SJCRH30 (cell line): Measurements from ENCODE around the gene OR2V2. TPM values are rescaled to one million over a fixed set of nuclear protein-coding genes. Genes with fewer than 3 reads are reported as not detected.

ENCODE experiments used
- DNase-seq, 2 experiments: peaks; one replicate each; pipeline ENCODE4 v3.0.0-alpha.2; 2015 to 2020
- H3K27ac ChIP-seq: fragments of 250-450 bp; sonication (Bioruptor Pico); 2 replicates; pipeline ENCODE4 v1.5.1; 2020; ENCODE audit warnings: mild to moderate bottlenecking, moderate library complexity
- H3K27me3 ChIP-seq: fragments of 250-450 bp; sonication (Bioruptor Pico); 2 replicates; pipeline ENCODE4 v1.5.1; 2020; ENCODE audit warnings: mild to moderate bottlenecking, moderate library complexity
- H3K36me3 ChIP-seq: fragments of 250-450 bp; sonication (Bioruptor Pico); 2 replicates; pipeline ENCODE4 v1.5.1; 2020; ENCODE audit warnings: mild to moderate bottlenecking, moderate library complexity
- H3K4me1 ChIP-seq: fragments of 250-450 bp; sonication (Bioruptor Pico); 2 replicates; pipeline ENCODE4 v1.5.1; 2020; ENCODE audit warnings: mild to moderate bottlenecking, moderate library complexity
- H3K4me3 ChIP-seq: fragments of 250-450 bp; sonication (Bioruptor Pico); 2 replicates; pipeline ENCODE4 v1.5.1; 2020; ENCODE audit warnings: mild to moderate bottlenecking, moderate library complexity
- H3K9me3 ChIP-seq: fragments of 250-450 bp; sonication (Bioruptor Pico); replicated peaks from 2 replicates; pipeline ENCODE4 v1.5.1; 2020; ENCODE audit warnings: mild to moderate bottlenecking, moderate library complexity
- total RNA-seq: library from RNA; depleted of rRNA; stranded (reverse); fragments of >200 nt; shearing (Covaris generic); gene quantifications from 2 replicates; pipeline ENCODE4 v1.2.3, GENCODE V29; 2014

OR2V2 gene
- total RNA-seq, 1 experiment from 2014 or later: not detected

GRCh38 chr5:181182651-181183050 lies 35.3 kb downstream of the OR2V2 start:
- Histone ChIP-seq H3K27ac (no peak overlapping the region), H3K27me3 (peaks cover 2% of the 10 kb centered on the region; the same call in 1 of the 2 replicates), H3K36me3 (no peaks in the 10 kb centered on the region), H3K4me1 (peaks cover 3% of the 10 kb centered on the region), H3K9me3 (no peaks in the 10 kb centered on the region), H3K4me3 (no peak overlapping the region)
- DNase-seq: no peak

GRCh38 chr5:181184845-181185216 lies 37.4 kb downstream of the OR2V2 start:
- Histone ChIP-seq H3K27ac (peak overlapping the region; percentile 74), H3K27me3 (peaks cover 2% of the 10 kb centered on the region; the same call in 1 of the 2 replicates), H3K4me1 (no peaks in the 10 kb centered on the region; the same call in none of the 2 replicates), H3K36me3 (no peaks in the 10 kb centered on the region), H3K4me3 (peak overlapping the region; percentile 62), H3K9me3 (no peaks in the 10 kb centered on the region)
- peak in 1 of 2 experiments; percentile 69 for DNase-seq

DNA sequence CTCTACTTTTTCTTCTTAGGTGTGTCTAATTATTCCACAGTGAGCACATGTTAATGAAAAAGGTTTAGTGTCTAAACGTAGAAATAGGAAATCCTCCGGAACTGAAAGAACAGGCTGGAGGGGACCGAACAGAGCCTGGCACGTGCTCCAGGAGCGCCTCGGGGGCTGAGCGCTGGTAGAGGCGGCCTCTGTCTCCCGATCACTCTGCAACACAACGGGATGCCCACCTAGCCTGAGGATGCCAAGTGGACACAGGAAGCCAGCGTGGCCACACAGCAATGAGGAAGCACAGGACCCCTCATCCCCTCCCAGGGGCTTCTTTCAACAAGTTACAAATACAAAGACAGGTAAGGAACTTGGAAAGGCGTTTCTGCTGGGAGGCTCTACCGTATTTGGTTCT lies 38.2 kb downstream of the OR2V2 start:
- no peak for DNase-seq
- Histone ChIP-seq H3K36me3 (no peaks in the 10 kb centered on the region), H3K27me3 (peaks cover 2% of the 10 kb centered on the region; the same call in 1 of the 2 replicates), H3K4me1 (no peaks in the 10 kb centered on the region; the same call in none of the 2 replicates), H3K4me3 (peak overlapping the region; percentile 62; the same call in 1 of the 2 replicates), H3K9me3 (no peaks in the 10 kb centered on the region), H3K27ac (no peak overlapping the region)

- DNase-seq: no peak
- Histone ChIP-seq H3K9me3 (no peaks in the 10 kb centered on the region), H3K4me3 (no peak overlapping the region), H3K27ac (no peak overlapping the region), H3K4me1 (no peaks in the 10 kb centered on the region; the same call in none of the 2 replicates), H3K36me3 (no peaks in the 10 kb centered on the region), H3K27me3 (peaks cover 2% of the 10 kb centered on the region; the same call in 1 of the 2 replicates)
Observed at GRCh38 chr5:181186022-181186421, 38.6 kb downstream of the OR2V2 start.

DNA sequence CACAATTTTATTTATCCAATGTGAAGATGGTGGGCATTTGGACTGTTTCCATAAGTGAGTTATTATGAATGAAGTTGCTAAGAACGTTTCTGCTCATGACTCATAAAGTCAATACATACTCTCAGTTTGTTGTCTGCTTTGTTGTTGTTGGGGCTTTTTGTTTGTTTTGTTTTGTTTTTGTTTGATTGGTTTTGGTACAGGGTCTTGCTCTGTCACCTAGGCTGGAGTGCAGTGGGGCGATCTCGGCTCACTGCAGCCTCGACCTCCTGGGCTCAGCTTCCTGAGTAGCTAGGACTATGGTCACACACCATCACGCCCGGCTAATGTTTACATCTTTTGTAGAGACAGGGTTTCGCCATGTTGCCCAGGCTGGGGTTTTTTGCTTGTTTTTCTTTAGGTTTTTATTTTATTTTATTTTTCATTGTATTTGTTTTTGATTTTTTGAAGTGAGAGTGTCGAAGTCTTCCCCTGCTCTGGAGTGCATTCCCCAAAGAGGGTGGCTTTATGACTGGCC lies 39.7 kb downstream of the OR2V2 start:
- Histone ChIP-seq H3K4me1 (no peaks in the 10 kb centered on the region; the same call in none of the 2 replicates), H3K4me3 (peak overlapping the region; percentile 81), H3K27ac (no peak overlapping the region), H3K27me3 (no peaks in the 10 kb centered on the region), H3K9me3 (no peaks in the 10 kb centered on the region), H3K36me3 (no peaks in the 10 kb centered on the region)
- DNase-seq: no peak

GRCh38 chr5:181187500-181188213 lies 40.3 kb downstream of the OR2V2 start:
- Histone ChIP-seq H3K36me3 (no peaks in the 10 kb centered on the region), H3K4me1 (peaks cover 3% of the 10 kb centered on the region), H3K27me3 (no peaks in the 10 kb centered on the region), H3K27ac (peak overlapping the region; percentile 1; the same call in 1 of the 2 replicates), H3K9me3 (no peaks in the 10 kb centered on the region), H3K4me3 (peak overlapping the region; percentile 81)
- DNase-seq: peak; percentile 84 to 88

DNA sequence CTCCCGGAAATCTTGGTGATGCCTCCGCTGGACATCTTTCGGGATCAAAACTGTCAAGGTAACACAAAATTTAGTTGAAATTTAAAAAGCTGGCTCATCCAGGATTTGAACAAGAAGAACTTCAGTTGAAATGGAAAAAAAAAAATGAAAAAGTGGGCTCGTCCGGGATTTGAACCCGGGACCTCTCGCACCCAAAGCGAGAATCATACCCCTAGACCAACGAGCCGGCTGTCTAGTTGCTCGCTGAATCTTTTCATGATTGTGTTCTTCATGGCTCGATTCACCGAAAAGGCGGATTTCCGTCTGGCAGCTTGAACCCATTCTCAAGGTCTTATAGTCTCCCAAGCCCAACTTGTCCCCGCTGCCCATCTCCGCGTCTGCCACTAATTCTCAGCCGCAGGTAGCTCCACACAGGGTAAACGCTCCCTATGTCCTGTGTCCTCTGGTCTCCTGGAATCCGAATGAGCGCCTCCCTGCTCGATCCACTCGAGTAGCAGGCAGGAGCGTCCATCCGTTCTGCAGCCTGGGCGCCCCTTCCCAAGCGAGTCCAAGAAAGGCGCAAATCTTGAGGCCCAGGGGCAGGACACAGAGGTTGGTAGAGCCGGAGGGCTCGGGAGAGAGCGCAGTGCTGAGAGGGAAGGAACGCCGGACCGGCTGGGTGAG lies 41.4 kb downstream of the OR2V2 start:
- peak overlapping the region; percentile 43 for H3K27ac ChIP-seq
- no peaks in the 10 kb centered on the region for H3K36me3 ChIP-seq
- H3K4me1 ChIP-seq: peaks cover 3% of the 10 kb centered on the region
- H3K4me3 ChIP-seq: peak overlapping the region; percentile 81
- peak; percentile 74 to 92 for DNase-seq
- no peaks in the 10 kb centered on the region for H3K27me3 ChIP-seq
- no peaks in the 10 kb centered on the region for H3K9me3 ChIP-seq

DNA sequence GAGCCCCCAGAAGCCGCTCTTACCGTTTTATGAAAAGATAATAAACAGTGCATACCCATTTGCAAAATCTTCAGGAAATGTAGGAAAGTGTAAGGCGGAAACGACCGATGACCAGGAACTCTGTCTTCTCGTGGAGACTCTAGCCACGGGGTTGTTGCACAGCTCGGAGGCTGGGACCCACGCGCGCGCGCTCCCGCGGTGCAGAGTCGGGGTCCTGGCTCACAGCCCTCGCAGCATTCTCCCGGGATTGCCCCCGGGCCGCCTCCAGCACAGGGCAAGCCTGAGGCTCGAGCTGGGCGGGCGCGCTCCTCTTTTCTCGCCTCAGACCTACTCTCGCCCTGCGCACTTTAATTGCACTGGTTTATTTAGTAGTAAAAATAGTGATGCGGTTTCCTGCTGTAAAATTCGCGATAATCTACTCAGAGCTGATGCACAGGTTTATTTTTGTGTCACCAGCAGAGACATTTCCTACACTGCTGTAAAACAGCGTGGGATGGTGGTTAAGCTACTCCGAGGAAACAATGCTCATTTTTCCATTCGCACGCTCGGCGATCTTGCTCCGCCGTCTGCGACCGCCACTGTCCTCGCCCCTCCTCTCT lies 42.1 kb downstream of the OR2V2 start:
- Histone ChIP-seq H3K27ac (no peak overlapping the region), H3K27me3 (no peaks in the 10 kb centered on the region), H3K36me3 (no peaks in the 10 kb centered on the region), H3K4me3 (peak overlapping the region; percentile 81), H3K4me1 (peaks cover 3% of the 10 kb centered on the region), H3K9me3 (no peaks in the 10 kb centered on the region)
- peak; percentile 49 to 53 for DNase-seq

- Histone ChIP-seq H3K27ac (no peak overlapping the region), H3K27me3 (no peaks in the 10 kb centered on the region), H3K4me3 (peak overlapping the region; percentile 81), H3K9me3 (no peaks in the 10 kb centered on the region), H3K36me3 (no peaks in the 10 kb centered on the region), H3K4me1 (peaks cover 3% of the 10 kb centered on the region)
- no peak for DNase-seq
Observed at GRCh38 chr5:181189962-181190710, 42.8 kb downstream of the OR2V2 start.

DNA sequence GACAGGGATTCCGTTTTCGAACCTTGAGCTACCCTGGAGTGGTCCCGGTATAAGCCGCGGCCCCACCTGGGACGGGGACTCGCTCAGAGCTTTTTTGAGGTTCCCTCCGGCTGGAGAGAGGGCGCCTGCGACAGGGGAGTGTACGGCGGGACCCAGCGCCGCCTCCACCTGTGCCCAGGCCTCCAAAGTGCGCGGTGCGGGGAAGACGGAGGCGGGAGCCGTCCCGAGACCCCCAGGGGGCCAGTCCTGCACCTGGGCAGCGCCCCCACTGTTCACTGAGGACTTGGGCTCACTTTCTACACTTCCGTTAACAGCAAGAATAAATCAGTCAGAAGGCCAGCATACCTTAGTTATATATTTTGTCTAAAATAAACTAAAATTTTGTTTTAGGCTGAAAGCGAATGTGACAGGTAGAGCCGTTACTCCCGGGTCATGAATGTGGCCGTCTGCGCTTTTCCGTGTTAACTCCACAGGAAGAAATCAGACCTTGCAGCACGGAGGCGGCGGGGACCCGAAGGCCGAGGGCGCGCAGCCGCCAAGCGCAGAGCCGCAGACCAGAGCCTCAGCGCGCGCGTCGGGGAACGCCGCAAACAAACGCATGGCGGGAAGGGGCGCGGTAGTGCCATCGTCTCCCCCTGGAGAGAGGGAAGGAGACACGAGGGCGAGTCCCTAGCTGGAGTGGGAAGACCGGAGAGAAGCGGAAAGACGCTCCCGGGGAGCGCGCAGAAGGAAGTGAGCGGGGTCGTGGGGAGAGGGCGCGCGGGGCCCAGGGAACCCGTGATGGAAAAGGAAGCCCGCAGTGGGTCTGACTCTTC lies 43.5 kb downstream of the OR2V2 start:
- peaks cover 3% of the 10 kb centered on the region; the same call in 1 of the 2 replicates for H3K4me1 ChIP-seq
- H3K27ac ChIP-seq: peak overlapping the region; percentile 3; the same call in 1 of the 2 replicates
- peak; percentile 55 to 68 for DNase-seq
- H3K27me3 ChIP-seq: no peaks in the 10 kb centered on the region
- H3K9me3 ChIP-seq: no peaks in the 10 kb centered on the region
- peak overlapping the region; percentile 81 for H3K4me3 ChIP-seq
- H3K36me3 ChIP-seq: no peaks in the 10 kb centered on the region

- no peaks in the 10 kb centered on the region for H3K36me3 ChIP-seq
- H3K27me3 ChIP-seq: no peaks in the 10 kb centered on the region
- DNase-seq: peak; percentile 92 to 96
- no peaks in the 10 kb centered on the region for H3K9me3 ChIP-seq
- peak overlapping the region; percentile 81 for H3K4me3 ChIP-seq
- H3K27ac ChIP-seq: peak overlapping the region; percentile 64
- peaks cover 3% of the 10 kb centered on the region; the same call in 1 of the 2 replicates for H3K4me1 ChIP-seq
Observed at GRCh38 chr5:181191526-181192336, 44.3 kb downstream of the OR2V2 start.

DNA sequence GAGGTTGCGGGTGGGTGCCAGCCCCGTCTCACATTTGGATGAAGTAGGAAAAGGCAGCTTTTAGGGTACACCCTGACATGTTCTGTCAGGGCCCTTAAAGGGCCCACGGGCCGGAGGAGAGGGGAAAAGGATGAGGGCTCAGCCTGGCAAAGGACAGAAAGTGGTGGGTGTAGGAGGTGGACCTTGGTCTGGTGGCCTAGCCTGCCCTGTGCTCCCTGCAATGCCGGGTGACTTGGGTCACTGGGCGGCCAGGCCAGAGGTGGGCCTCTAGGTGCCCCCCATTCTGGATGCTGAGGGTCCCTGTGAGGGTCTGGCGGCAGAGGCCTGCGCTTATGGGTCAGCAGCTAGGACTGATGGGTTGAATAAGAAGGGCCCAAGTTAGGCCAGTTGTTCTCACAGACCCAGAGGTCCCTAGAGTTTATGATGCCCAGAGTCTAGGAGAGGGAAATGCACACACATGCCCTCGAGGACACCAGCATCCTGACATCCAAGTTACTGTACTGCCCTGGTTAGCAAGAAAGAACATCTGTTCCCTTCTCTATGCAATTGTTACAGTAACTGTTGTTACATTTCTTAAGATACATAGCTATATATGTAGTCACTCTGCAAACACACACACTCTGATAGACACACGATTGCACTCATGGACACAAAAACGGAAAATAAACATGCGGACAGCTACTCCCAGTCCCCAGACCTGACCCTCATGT lies 45.1 kb downstream of the OR2V2 start:
- peak overlapping the region; percentile 64; the same call in 1 of the 2 replicates for H3K27ac ChIP-seq
- H3K9me3 ChIP-seq: no peaks in the 10 kb centered on the region
- H3K27me3 ChIP-seq: no peaks in the 10 kb centered on the region
- no peak for DNase-seq
- peak overlapping the region; percentile 81 for H3K4me3 ChIP-seq
- peaks cover 3% of the 10 kb centered on the region; the same call in 1 of the 2 replicates for H3K4me1 ChIP-seq
- no peaks in the 10 kb centered on the region for H3K36me3 ChIP-seq
